Activated B cell treated with CpG ODN at 0.5 μM for 24 hours (primary cell): ENCODE data around the gene CCDC61. TPM values are rescaled to one million over a fixed set of nuclear protein-coding genes. Genes with fewer than 3 reads are reported as not detected.

Experiments
- ATAC-seq: fragments of 200-7000 bp; cut with Tn5 transposase; one replicate; pipeline ENCODE4 v1.10.0; 2021; ENCODE audit warnings: low read depth, mild to moderate bottlenecking, moderate library complexity
- CTCF ChIA-PET: fragments of 350-600 bp; sonication (Branson Sonifier 250); formaldehyde crosslinking; loops from one replicate; lab custom pipeline; 2021; ENCODE audit warnings: antibody characterized with exemption; lab: Charles Lee
- POLR2A ChIA-PET: fragments of 350-600 bp; sonication (Branson Sonifier 250); formaldehyde crosslinking; loops from one replicate; lab custom pipeline; 2021; ENCODE audit warnings: antibody characterized with exemption; lab: Charles Lee
- DNase-seq: peaks from one replicate; pipeline ENCODE4 v3.0.0; 2022
- H3K27ac Mint-ChIP-seq: one replicate; pipeline ENCODE4 v1.8.0; 2020; ENCODE audit warnings: mixed read lengths
- H3K27me3 Mint-ChIP-seq: one replicate; pipeline ENCODE4 v1.8.0; 2021; ENCODE audit warnings: mixed read lengths
- H3K36me3 Mint-ChIP-seq: one replicate; pipeline ENCODE4 v1.8.0; 2021; ENCODE audit warnings: low read depth, mixed read lengths
- H3K4me1 Mint-ChIP-seq: one replicate; pipeline ENCODE4 v1.8.0; 2021; ENCODE audit warnings: mixed read lengths
- H3K4me3 Mint-ChIP-seq: one replicate; pipeline ENCODE4 v1.8.0; 2020; ENCODE audit warnings: mild to moderate bottlenecking, mixed read lengths
- H3K9me3 Mint-ChIP-seq: one replicate; pipeline ENCODE4 v1.8.0; 2020; ENCODE audit warnings: mixed read lengths
- intact Hi-C: fragments of 100-400 bp; cut with micrococcal nuclease; formaldehyde crosslinking; loops from one replicate; pipeline ENCODE4 v1.15.1; 2024
- total RNA-seq: library from RNA; stranded (reverse); gene quantifications from 2 replicates; pipeline ENCODE4 v1.2.3, GENCODE V29; 2022
- TF ChIP-seq, protein P1 (sequence below): fragments of 200-600 bp; IDR thresholded peaks from one replicate; pipeline ENCODE4 v1.8.0; 2022; ENCODE audit warnings: antibody characterized with exemption, mild to moderate bottlenecking

Gene CCDC61
- total RNA-seq, 1 donor from 2014 or later: 24.9 TPM

DNA sequence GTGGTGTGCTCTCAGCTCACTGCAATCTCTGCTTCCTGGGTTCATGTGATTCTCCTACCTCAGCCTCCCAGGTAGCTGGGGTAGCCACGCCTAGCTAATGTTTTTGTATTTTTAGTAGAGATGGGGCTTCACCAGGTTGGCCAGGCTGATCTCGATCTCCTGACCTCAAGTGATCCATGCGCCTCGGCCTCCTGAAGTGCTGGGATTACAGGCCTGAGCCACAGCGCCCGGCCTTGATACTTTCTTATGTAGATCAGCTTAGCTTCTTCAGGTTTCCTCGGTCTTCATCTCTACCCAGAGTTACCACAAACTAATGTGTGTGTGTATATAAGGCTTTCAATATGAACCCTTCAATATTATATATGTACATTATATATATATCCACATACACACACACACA lies 9.9 kb upstream of the CCDC61 start:
- no peak for ATAC-seq
- no peak overlapping the region for H3K27ac Mint-ChIP-seq
- ChIA-PET CTCF (no interaction called here), POLR2A (no interaction called here)
- no peak for DNase-seq
- TF ChIP-seq, protein P1, sequence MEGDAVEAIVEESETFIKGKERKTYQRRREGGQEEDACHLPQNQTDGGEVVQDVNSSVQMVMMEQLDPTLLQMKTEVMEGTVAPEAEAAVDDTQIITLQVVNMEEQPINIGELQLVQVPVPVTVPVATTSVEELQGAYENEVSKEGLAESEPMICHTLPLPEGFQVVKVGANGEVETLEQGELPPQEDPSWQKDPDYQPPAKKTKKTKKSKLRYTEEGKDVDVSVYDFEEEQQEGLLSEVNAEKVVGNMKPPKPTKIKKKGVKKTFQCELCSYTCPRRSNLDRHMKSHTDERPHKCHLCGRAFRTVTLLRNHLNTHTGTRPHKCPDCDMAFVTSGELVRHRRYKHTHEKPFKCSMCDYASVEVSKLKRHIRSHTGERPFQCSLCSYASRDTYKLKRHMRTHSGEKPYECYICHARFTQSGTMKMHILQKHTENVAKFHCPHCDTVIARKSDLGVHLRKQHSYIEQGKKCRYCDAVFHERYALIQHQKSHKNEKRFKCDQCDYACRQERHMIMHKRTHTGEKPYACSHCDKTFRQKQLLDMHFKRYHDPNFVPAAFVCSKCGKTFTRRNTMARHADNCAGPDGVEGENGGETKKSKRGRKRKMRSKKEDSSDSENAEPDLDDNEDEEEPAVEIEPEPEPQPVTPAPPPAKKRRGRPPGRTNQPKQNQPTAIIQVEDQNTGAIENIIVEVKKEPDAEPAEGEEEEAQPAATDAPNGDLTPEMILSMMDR: no peak
- H3K36me3 Mint-ChIP-seq: no peaks in the 10 kb centered on the region
- intact Hi-C loops: no loop called here
- H3K9me3 Mint-ChIP-seq: no peaks in the 10 kb centered on the region
- H3K4me3 Mint-ChIP-seq: no peak overlapping the region
- H3K27me3 Mint-ChIP-seq: peaks cover 36% of the 10 kb centered on the region
- H3K4me1 Mint-ChIP-seq: no peaks in the 10 kb centered on the region

DNA sequence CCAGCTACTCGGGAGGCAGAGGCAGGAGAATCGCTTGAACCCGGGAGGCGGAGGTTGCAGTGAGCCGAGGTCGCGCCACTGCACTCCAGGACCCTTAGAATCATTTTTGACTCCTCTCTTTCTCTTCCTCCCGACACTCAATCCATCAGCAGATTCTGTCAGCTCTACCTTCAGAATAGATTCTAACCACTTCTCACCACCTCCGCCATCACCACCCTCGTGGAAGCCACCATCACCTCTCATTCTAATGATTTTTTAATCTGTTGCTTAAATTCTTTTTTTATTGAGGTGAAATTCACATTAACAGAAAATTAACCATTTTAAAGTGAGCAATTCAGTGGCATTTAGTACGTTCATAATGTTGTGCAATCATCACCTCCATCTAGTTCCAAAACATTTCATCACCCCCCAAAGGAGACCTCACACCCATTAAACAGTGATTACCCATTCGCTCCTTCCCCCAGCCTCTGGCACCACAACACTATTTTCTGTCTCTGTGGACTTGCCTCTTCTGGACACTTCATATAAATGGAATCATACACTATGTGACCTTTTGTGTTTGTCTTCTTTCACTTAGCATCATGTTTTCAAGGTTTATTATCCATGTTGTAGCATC lies 5.0 kb upstream of the CCDC61 start:
- ATAC-seq: no peak
- intact Hi-C loops: no loop called here
- Mint-ChIP-seq H3K9me3 (no peaks in the 10 kb centered on the region), H3K27ac (no peak overlapping the region), H3K4me3 (no peak overlapping the region), H3K4me1 (no peaks in the 10 kb centered on the region), H3K27me3 (peaks cover 24% of the 10 kb centered on the region), H3K36me3 (no peaks in the 10 kb centered on the region)
- CTCF ChIA-PET: no interaction called here
- TF ChIP-seq, protein P1: no peak
- no peak for DNase-seq
- POLR2A ChIA-PET: no interaction called here

DNA sequence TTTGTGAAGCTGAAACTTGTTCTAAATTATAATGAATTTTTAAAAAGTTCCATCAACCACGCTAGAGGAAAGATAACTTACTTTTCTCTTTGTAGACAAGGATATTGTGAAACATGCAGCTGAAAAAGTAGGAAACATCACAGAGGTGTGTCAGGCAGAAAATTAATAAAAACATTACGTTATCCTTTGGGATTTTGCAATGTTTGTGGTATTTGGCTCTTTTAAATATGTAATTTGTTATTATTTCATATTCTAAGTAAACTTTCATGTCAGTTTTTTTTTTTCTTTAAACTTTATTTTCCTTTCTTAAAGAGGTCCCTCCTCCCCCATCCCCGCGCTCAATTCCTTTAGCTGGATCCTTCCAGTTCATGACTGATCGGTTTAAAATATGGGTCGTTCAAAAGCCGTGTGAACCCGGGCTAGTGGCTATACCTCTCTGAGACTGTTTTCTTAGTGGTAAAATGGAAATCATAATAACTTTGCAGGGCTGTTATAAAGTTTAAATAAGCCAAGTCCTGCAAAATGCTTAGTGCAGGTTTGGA lies 740 bp upstream of the CCDC61 start:
- no peak for DNase-seq

DNA sequence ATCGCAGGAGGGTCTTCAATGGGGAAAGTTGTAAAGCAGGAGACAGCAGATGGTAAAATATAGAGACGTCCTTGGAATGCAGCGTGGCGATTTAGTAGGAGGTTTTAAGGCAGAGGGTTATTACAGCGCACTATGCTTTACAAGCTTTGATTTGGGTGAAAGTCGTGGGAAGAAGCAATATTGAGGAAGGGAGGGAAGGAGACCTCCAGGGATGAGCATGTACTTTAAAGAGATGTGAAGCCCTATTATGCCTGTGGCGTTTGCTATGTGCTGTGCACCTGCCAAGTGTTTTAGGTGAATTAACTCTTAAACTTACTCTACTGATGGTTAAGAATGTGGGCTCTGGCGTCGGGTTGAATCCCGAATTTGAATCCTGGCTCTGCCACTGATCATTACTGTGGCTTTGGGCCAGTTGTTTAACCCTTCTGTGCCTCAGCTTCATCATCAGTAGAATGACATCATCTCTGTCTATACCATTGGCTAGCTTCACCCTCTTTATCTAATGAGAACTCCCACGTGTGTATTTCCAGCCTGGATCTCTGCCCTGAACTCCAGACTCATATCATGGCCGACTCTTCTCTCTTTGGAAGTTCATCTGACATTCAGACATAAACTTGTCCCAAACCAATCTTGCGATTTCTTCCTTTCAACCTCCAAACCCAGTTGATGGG lies 583 bp downstream of the CCDC61 start:
- Mint-ChIP-seq H3K27ac (no peak overlapping the region), H3K27me3 (peaks cover 20% of the 10 kb centered on the region), H3K4me3 (no peak overlapping the region), H3K4me1 (peaks cover 30% of the 10 kb centered on the region), H3K36me3 (peaks cover 7% of the 10 kb centered on the region), H3K9me3 (no peaks in the 10 kb centered on the region)
- TF ChIP-seq, protein P1: no peak
- DNase-seq (no peak), ATAC-seq (no peak)
- CTCF ChIA-PET: interaction anchor here (1.0 kb wide), 1 partner anchor 21 kb away, joined by 6 read pairs; no protein-coding TSS in a partner anchor
- POLR2A ChIA-PET: interaction anchor here (0.5 to 2.3 kb wide), 9 partner anchors 14 to 997 kb away, joined by 3 to 8 read pairs (median 4); partner anchors contain the start of genes IRF2BP1, MYPOP and SIX5
- intact Hi-C loops: loop anchor here (1.0 to 2.0 kb wide), 8 partner anchors 20 to 1353 kb away; partner anchors contain the start of genes DACT3, DHX34, IRF2BP1 and MYPOP

More for the DNA sequence above, 740 bp upstream of the CCDC61 start:
- intact Hi-C loops: loop anchor here (2.0 kb wide), 3 partner anchors 68 to 1354 kb away; partner anchors contain the start of genes DACT3 and DHX34
- Mint-ChIP-seq H3K4me3 (no peak overlapping the region), H3K27ac (no peak overlapping the region), H3K4me1 (peaks cover 18% of the 10 kb centered on the region), H3K36me3 (peaks cover 7% of the 10 kb centered on the region), H3K9me3 (no peaks in the 10 kb centered on the region), H3K27me3 (peaks cover 21% of the 10 kb centered on the region)
- ATAC-seq: peak; percentile 0
- TF ChIP-seq, protein P1: no peak
- POLR2A ChIA-PET: interaction anchor here (1.0 to 1.4 kb wide), 5 partner anchors 15 to 903 kb away, joined by 4 to 7 read pairs (median 4); partner anchors contain the start of genes IRF2BP1 and SIX5
- CTCF ChIA-PET: interaction anchor here (0.9 to 1.0 kb wide), 2 partner anchors 22 to 23 kb away, joined by 5 to 6 read pairs; no protein-coding TSS in a partner anchor

DNA sequence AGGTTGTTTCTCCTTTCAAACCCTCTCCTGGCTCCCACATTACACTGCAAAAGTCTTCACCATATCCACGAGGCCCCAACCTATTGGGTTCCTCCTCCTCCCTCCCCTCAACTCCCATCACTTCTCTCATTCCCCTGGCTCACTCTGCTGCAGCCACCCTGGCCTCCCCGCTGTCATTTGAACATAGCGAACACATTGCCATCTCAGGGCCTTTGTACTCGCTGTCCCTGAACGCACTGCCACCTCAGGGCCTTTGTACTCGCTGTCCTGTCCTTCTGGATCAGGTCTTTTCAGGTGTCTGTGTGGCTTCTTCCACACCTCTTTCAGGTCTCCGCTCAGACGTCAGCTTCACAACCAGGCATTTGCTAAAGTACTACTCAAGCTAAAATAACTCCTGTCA lies 1.7 kb downstream of the CCDC61 start:
- Mint-ChIP-seq H3K27me3 (peaks cover 16% of the 10 kb centered on the region), H3K27ac (no peak overlapping the region), H3K36me3 (peaks cover 7% of the 10 kb centered on the region), H3K9me3 (no peaks in the 10 kb centered on the region), H3K4me3 (peak overlapping the region; percentile 44), H3K4me1 (peaks cover 32% of the 10 kb centered on the region)
- ChIA-PET CTCF (no interaction called here), POLR2A (interaction anchor here (0.6 to 2.3 kb wide), 2 partner anchors 94 to 996 kb away, joined by 6 to 8 read pairs; partner anchors contain the start of gene MYPOP)
- DNase-seq: no peak
- no peak for ATAC-seq
- TF ChIP-seq, protein P1: no peak
- intact Hi-C loops: no loop called here
